Subcutaneous abdominal adipose tissue (tissue), 5 donors: Measurements from ENCODE around the gene SLC29A4.

ENCODE experiments used
- H3K27ac ChIP-seq: one replicate; pipeline ENCODE4 v1.7.0; 2013; ENCODE audit warnings: low read depth, mild to moderate bottlenecking, inconsistent platforms, low read length, moderate library complexity
- H3K27me3 ChIP-seq, 5 donors: one replicate each; pipeline ENCODE4 v1.7.0; 2013; ENCODE audit warnings: low read length in 5 of 5, inconsistent platforms in 1 of 5; ENCODE audit not compliant: control insufficient read depth in 5 of 5, insufficient read depth in 4 of 5
- H3K36me3 ChIP-seq, 5 donors: one replicate each; pipeline ENCODE4 v1.7.0; 2013; ENCODE audit warnings: low read length in 5 of 5; ENCODE audit not compliant: control insufficient read depth in 5 of 5, insufficient read depth in 5 of 5
- H3K4me1 ChIP-seq, 5 donors: one replicate each; pipeline ENCODE4 v1.7.0; 2013; ENCODE audit warnings: low read length in 5 of 5, mild to moderate bottlenecking in 3 of 5, moderate library complexity in 1 of 5; ENCODE audit not compliant: control insufficient read depth in 5 of 5, insufficient read depth in 5 of 5
- H3K4me3 ChIP-seq, 5 donors: one replicate each; pipeline ENCODE4 v1.7.0; 2013; ENCODE audit warnings: low read length in 5 of 5, low read depth in 1 of 5
- H3K9ac ChIP-seq, 5 donors: one replicate each; pipeline ENCODE4 v1.7.0; 2013; ENCODE audit warnings: low read length in 5 of 5, mild to moderate bottlenecking in 4 of 5, moderate library complexity in 3 of 5
- H3K9me3 ChIP-seq, 5 donors: one replicate each; pipeline ENCODE4 v1.7.0; 2013; ENCODE audit warnings: low read length in 5 of 5; ENCODE audit not compliant: control insufficient read depth in 5 of 5
- donor health status: healthy.
- donor health status: healthy.
- donor health status: healthy.
- donor health status: healthy.
- donor health status: healthy.

Gene SLC29A4

DNA sequence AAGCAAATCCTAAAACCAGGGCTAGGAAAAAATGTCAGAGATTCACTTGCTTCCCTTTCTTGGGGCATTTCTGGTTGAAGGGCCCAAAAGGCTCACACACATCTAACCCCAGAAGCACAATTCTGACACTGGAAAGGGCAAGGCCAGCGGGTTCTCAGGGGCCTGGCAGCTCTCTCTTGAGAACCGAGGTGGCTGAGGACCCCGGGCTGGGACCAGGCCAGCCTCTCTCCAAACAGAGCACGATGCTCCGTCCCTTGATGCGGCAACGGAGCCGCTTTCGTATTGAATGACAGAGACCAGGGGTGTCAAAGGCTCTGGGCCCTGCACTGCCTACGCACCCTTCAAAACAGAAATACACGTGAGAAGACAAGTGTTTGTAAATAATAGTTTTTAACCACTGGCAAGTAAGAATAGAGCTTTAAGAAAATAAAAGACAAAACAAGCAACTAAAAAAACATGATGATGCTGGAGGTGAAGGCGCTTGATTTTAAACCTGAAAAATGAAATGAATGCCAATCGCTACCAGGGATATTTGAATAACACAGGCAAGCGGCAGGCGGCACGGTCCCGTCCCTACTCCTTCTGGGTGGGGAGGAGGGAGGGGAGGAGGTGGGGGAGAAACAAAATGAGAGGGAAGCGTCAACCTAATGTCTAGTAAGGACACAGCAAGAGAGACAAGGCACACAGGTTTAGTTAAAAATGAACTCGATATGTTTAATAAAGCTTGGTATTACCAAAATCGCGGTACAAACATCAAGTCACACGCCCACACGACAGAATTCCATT lies 68.0 kb downstream of the SLC29A4 start:
- Histone ChIP-seq H3K27me3 (no peaks in the 10 kb centered on the region), H3K9me3 (no peaks in the 10 kb centered on the region), H3K36me3 (peaks cover 0 to 74% (median 42%) of the 10 kb centered on the region in 5 donors), H3K9ac (peak overlapping the region in 1 of 5 donors; percentile 30), H3K4me1 (peaks cover 3 to 36% (median 27%) of the 10 kb centered on the region in 5 donors), H3K27ac (no peak overlapping the region), H3K4me3 (no peak overlapping the region)

- Histone ChIP-seq H3K36me3 (peaks cover 0 to 76% (median 45%) of the 10 kb centered on the region in 5 donors), H3K27ac (no peak overlapping the region), H3K4me1 (peaks cover 3 to 36% (median 27%) of the 10 kb centered on the region in 5 donors), H3K9ac (no peak overlapping the region), H3K9me3 (no peaks in the 10 kb centered on the region), H3K27me3 (no peaks in the 10 kb centered on the region), H3K4me3 (no peak overlapping the region)
Observed at GRCh38 chr7:5351507-5352265, 68.9 kb downstream of the SLC29A4 start.

- H3K27me3 ChIP-seq: no peaks in the 10 kb centered on the region
- no peak overlapping the region for H3K27ac ChIP-seq
- H3K36me3 ChIP-seq: peaks cover 0 to 83% (median 52%) of the 10 kb centered on the region in 5 donors
- H3K9me3 ChIP-seq: no peaks in the 10 kb centered on the region
- H3K4me3 ChIP-seq: no peak overlapping the region
- H3K9ac ChIP-seq: no peak overlapping the region
- peaks cover 3 to 36% (median 27%) of the 10 kb centered on the region in 5 donors for H3K4me1 ChIP-seq
Observed at GRCh38 chr7:5352440-5353010, 69.8 kb downstream of the SLC29A4 start.

DNA sequence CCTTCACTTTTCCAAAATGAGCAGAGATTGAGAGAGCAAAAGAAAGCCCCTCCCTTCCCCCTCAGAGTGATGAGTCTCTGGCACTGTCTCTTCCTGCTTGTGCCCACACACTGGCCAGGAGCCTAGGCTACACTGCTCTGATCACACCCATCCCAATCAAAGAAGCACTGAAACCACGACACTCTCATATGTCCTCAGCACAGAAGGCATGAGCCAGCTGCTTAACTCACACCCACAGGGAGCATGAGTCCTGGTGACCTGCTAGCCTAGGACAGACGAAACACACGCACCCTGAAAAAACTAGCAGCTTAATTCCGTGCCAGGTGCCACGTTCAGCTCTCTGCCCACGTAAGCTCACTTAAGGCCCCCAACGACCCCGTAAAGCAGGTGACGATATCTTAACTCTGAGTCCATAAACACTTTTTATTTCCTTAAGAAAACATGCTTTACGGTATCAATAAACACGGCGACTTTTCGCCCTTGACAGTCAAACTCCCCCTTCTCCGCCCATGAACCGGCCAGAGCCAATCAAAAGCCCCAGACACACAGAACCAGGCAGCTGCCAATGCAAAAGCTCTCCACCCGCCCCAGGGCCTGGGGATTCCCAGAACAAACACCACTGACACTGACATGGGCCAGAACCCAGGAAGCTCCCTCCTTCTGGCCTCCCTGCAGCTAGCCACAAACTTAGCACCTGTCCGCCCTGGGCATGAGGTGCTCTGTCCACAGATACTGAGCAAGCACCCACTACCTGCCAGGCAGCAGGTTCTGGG lies 71.9 kb downstream of the SLC29A4 start:
- Histone ChIP-seq H3K4me1 (peaks cover 5 to 30% (median 19%) of the 10 kb centered on the region in 5 donors), H3K9me3 (no peaks in the 10 kb centered on the region), H3K9ac (peak overlapping the region in 2 of 5 donors; percentile 41 to 44), H3K27me3 (no peaks in the 10 kb centered on the region), H3K36me3 (peaks cover 3 to 88% (median 67%) of the 10 kb centered on the region in 5 donors), H3K4me3 (peak overlapping the region in 1 of 5 donors; percentile 52), H3K27ac (peak overlapping the region; percentile 86)
